ENCODE measurements around the gene E4F1.

The E4F1 gene

GRCh38 chr16:2280461-2280860, 57.1 kb downstream of the E4F1 start:
- ChIA-PET POLR2A (ENCODE audit: low non-redundant PET) (no interaction called here), CTCF (no interaction called here)
- TF ChIP-seq, protein P1, sequence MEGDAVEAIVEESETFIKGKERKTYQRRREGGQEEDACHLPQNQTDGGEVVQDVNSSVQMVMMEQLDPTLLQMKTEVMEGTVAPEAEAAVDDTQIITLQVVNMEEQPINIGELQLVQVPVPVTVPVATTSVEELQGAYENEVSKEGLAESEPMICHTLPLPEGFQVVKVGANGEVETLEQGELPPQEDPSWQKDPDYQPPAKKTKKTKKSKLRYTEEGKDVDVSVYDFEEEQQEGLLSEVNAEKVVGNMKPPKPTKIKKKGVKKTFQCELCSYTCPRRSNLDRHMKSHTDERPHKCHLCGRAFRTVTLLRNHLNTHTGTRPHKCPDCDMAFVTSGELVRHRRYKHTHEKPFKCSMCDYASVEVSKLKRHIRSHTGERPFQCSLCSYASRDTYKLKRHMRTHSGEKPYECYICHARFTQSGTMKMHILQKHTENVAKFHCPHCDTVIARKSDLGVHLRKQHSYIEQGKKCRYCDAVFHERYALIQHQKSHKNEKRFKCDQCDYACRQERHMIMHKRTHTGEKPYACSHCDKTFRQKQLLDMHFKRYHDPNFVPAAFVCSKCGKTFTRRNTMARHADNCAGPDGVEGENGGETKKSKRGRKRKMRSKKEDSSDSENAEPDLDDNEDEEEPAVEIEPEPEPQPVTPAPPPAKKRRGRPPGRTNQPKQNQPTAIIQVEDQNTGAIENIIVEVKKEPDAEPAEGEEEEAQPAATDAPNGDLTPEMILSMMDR (conservative IDR thresholded peaks at IDR 0.05; ENCODE audit: low read depth) = no peak
- DNase-seq (ENCODE audit: low spot score) = no peak
- no peak overlapping the region for H3K27ac ChIP-seq

DNA sequence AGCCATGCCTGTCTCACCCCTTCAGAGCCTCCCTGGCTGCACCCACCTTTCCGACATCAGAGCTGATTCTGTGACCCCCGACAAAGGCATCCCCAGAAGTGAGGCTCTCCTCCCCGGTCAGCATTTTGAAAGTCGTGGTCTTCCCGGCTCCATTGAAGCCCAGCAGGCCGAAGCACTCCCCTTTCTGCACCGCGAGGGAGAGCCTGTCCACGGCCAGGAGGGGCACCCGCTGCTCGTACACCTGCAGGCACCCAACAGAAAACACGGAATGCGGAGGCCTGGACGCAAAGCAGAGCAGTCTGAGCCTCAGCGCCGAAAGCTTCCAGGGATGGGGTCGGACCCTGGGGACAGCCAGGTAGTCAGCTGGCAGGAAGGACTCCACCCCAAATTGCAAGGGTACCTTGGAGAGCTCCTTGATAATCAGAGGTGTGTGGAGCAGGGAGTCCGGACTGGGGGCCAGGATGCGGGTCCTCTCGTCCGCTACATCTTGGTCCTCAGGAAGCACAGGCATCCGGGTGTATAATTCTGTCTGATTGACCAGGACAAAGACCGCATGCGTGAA, 57.7 kb downstream of the E4F1 start:
- CTCF ChIA-PET = interaction anchor here (0.6 kb wide), 1 partner anchor 46 kb away, joined by 3 read pairs; no protein-coding TSS in a partner anchor
- no peak for DNase-seq (ENCODE audit: low spot score)
- POLR2A ChIA-PET (ENCODE audit: low non-redundant PET) = no interaction called here
- TF ChIP-seq, protein P1 (conservative IDR thresholded peaks at IDR 0.05; ENCODE audit: low read depth) = no peak
- H3K27ac ChIP-seq = no peak overlapping the region

GRCh38 chr16:2282262-2282661, 58.9 kb downstream of the E4F1 start:
- H3K27ac ChIP-seq = no peak overlapping the region
- TF ChIP-seq, protein P1 (conservative IDR thresholded peaks at IDR 0.05; ENCODE audit: low read depth) = no peak
- DNase-seq (ENCODE audit: low spot score) = no peak
- ChIA-PET CTCF (no interaction called here), POLR2A (ENCODE audit: low non-redundant PET) (interaction anchor here (0.5 kb wide), 1 partner anchor 187 kb away, joined by 3 read pairs; no protein-coding TSS in a partner anchor)

DNA sequence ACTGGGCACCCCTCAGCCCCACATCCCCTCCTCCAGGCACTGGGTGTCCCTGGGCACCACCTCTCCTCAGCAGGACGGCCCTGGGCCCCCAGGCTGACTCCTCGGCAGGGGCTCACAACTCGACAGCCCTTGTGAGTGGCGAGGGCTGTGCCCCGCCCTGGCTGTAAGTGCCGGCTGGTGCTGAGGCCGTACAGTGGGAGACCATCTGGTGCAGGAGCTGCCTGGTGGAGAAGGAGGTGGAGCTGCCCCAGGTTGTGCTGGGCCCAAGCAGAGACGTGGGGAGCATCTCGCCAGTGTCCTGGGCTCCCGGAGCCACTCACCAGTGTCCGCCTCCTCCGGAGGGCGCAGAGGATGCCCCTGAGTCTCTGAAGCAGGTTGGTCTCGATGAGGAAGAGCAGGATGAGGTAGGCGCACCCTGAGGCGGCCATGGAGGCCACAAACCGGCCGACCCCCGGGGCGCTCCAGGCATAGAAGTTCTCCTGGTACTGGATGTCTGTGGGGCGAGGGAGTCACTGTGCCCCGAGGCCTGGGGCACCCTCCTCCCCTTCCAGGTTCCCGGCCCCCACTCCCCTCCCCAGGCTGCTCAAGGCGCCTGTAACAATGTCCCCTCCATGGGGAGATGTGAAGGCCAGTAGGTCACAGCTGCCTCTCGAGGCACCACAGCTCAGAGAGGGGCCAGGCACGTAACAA, 59.6 kb downstream of the E4F1 start:
- POLR2A ChIA-PET (ENCODE audit: low non-redundant PET) = interaction anchor here (0.5 kb wide), 1 partner anchor 187 kb away, joined by 3 read pairs; no protein-coding TSS in a partner anchor
- DNase-seq (ENCODE audit: low spot score) = no peak
- TF ChIP-seq, protein P1 (conservative IDR thresholded peaks at IDR 0.05; ENCODE audit: low read depth) = no peak
- CTCF ChIA-PET = no interaction called here
- no peak overlapping the region for H3K27ac ChIP-seq

DNA sequence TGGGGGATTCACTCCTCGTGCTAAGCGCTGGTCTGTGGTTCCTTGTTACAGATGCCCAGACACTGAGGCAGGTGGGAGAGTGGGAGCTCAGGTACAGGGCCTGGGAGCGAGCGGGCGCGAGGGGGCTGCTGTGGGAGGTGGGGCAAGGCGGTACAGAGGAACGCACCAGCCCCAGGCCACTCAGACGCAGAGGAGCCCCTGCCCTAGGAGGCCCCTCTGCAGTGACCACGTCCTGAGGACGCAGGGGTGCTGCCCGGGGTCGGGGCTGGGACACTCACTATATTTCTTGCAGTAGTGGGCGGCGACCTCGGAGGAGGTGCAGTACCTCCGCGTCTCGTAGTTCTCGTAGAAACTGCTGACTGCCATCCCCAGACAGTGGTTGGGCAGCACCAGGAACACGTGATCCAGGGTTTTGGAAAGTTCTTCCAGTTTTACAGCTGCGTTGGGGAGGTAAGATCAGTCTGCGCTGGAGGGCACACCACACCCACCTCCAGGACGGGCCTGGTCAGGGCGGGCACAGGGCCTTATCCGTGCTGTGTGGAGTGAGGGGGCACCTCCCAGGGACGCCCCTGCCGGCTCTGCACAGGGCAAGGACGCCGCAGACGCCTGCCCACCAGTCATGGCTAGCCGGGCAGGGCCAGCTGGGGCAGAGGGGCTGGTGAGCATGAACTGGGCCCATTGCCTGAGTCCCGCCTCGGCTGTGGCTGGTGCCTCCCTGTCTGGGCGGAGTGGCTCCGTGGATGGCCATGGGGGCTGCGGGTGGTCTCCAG, 60.8 kb downstream of the E4F1 start:
- H3K27ac ChIP-seq = no peak overlapping the region
- no peak for DNase-seq (ENCODE audit: low spot score)
- TF ChIP-seq, protein P1 (conservative IDR thresholded peaks at IDR 0.05; ENCODE audit: low read depth) = no peak
- ChIA-PET CTCF (no interaction called here), POLR2A (ENCODE audit: low non-redundant PET) (no interaction called here)

DNA sequence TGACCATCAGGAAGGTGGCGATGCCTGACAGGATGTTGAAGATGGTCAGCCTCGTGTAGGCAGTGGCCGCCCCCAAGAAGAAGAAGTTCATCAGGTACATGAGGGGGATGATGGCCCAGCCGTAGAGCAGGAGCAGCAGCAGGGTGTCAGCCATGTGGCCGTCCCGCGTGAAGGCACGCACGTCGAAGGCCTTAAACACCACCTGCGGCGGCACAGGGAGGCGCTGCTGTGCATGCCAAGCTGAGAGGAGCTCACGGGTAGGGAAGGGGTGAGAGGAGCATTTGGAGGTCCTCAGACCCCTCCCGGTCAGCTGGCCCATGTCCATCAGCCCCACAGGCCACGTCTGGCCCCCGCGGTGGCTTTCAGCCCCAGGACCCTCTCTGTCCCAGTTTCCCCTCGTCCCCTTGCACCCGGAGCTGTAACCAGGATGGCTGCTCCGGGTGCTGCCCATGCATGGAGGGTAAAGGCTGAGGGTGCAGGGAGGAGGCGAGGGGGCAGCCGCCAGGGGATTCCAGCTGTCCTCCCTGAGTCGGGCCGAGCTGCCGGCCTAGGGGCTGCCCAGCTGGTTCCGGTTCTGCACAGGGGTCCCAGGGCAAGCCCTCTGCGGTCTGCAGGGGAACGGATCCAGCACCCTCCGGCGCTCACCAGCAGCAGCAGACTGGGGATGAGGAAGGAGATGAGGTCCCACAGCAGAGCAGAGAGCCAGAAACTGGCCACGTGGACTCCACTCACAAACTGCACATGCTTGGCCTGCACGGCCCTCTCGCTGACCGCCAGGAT, 61.6 kb downstream of the E4F1 start:
- DNase-seq (ENCODE audit: low spot score) = no peak
- POLR2A ChIA-PET (ENCODE audit: low non-redundant PET) = interaction anchor here (0.6 kb wide), 1 partner anchor 79 kb away, joined by 3 read pairs; the partner anchor contains the start of gene MLST8
- H3K27ac ChIP-seq = no peak overlapping the region
- TF ChIP-seq, protein P1 (conservative IDR thresholded peaks at IDR 0.05; ENCODE audit: low read depth) = no peak
- CTCF ChIA-PET = interaction anchor here (1.0 kb wide), 1 partner anchor 77 kb away, joined by 3 read pairs; no protein-coding TSS in a partner anchor
